ENCODE results near the gene MAST4. TPM values are rescaled to one million over a fixed set of nuclear protein-coding genes. Genes with fewer than 3 reads are reported as not detected.

MAST4 gene
- total and polyA plus RNA-seq, 2 donors from 2014 or later: 27.3 to 31.4 TPM

- Histone ChIP-seq H3K4me3 (ENCODE audit: low read length in 3 of 3) (no peak overlapping the region), H3K4me1 (ENCODE audit: control insufficient read depth in 2 of 3, insufficient read depth in 2 of 3, low read depth in 1 of 3, low read length in 3 of 3) (no peaks in the 10 kb centered on the region), H3K9me3 (ENCODE audit: control insufficient read depth in 2 of 3, insufficient read depth in 1 of 3, low read length in 3 of 3) (no peaks in the 10 kb centered on the region), H3K9ac (ENCODE audit: low read length in 3 of 3) (no peak overlapping the region), H3K27ac (ENCODE audit: low read depth in 2 of 2, low read length in 2 of 2) (no peak overlapping the region), H3K36me3 (ENCODE audit: control insufficient read depth in 2 of 3, insufficient read depth in 3 of 3, low read length in 3 of 3) (no peaks in the 10 kb centered on the region), H3K27me3 (ENCODE audit: control insufficient read depth, insufficient read depth, low read length) (no peaks in the 10 kb centered on the region)
- intact Hi-C loops (cut with DNase I): no loop called here
- FAIRE-seq: no peak
- TF ChIP-seq CTCF (IDR thresholded peaks at IDR 0.05; ENCODE audit: borderline replicate concordance, extremely low read depth, insufficient read depth): no peak
- no peak for DNase-seq
Measured at GRCh38 chr5:66727630-66728029, 131.4 kb downstream of the MAST4 start.

- Histone ChIP-seq H3K9me3 (ENCODE audit: control insufficient read depth in 2 of 3, insufficient read depth in 1 of 3, low read length in 3 of 3) (no peaks in the 10 kb centered on the region), H3K27me3 (ENCODE audit: control insufficient read depth, insufficient read depth, low read length) (no peaks in the 10 kb centered on the region), H3K9ac (ENCODE audit: low read length in 3 of 3) (no peak overlapping the region), H3K36me3 (ENCODE audit: control insufficient read depth in 2 of 3, insufficient read depth in 3 of 3, low read length in 3 of 3) (no peaks in the 10 kb centered on the region), H3K4me3 (ENCODE audit: low read length in 3 of 3) (no peak overlapping the region), H3K27ac (ENCODE audit: low read depth in 2 of 2, low read length in 2 of 2) (no peak overlapping the region), H3K4me1 (ENCODE audit: control insufficient read depth in 2 of 3, insufficient read depth in 2 of 3, low read depth in 1 of 3, low read length in 3 of 3) (no peaks in the 10 kb centered on the region)
- no peak for TF ChIP-seq CTCF (IDR thresholded peaks at IDR 0.05; ENCODE audit: borderline replicate concordance, extremely low read depth, insufficient read depth)
- FAIRE-seq (no peak), DNase-seq (no peak)
- intact Hi-C loops (cut with DNase I): no loop called here
Measured at GRCh38 chr5:66728049-66728448, 131.9 kb downstream of the MAST4 start.

GRCh38 chr5:66737096-66737495 is 140.9 kb downstream of the MAST4 start:
- peaks cover 0 to 3% (median 0%) of the 10 kb centered on the region in 3 donors for H3K36me3 ChIP-seq (ENCODE audit: control insufficient read depth in 2 of 3, insufficient read depth in 3 of 3, low read length in 3 of 3)
- DNase-seq (no peak), FAIRE-seq (no peak)
- TF ChIP-seq CTCF (IDR thresholded peaks at IDR 0.05; ENCODE audit: borderline replicate concordance, extremely low read depth, insufficient read depth): no peak
- H3K9ac ChIP-seq (ENCODE audit: low read length in 3 of 3): no peak overlapping the region
- no peak overlapping the region for H3K4me3 ChIP-seq (ENCODE audit: low read length in 3 of 3)
- intact Hi-C loops (cut with DNase I): no loop called here
- H3K4me1 ChIP-seq (ENCODE audit: control insufficient read depth in 2 of 3, insufficient read depth in 2 of 3, low read depth in 1 of 3, low read length in 3 of 3): peaks cover 0 to 6% (median 5%) of the 10 kb centered on the region in 3 donors
- no peak overlapping the region for H3K27ac ChIP-seq (ENCODE audit: low read depth in 2 of 2, low read length in 2 of 2)
- no peaks in the 10 kb centered on the region for H3K27me3 ChIP-seq (ENCODE audit: control insufficient read depth, insufficient read depth, low read length)
- H3K9me3 ChIP-seq (ENCODE audit: control insufficient read depth in 2 of 3, insufficient read depth in 1 of 3, low read length in 3 of 3): no peaks in the 10 kb centered on the region

- Histone ChIP-seq H3K9ac (ENCODE audit: low read length in 3 of 3) (no peak overlapping the region), H3K27me3 (ENCODE audit: control insufficient read depth, insufficient read depth, low read length) (no peaks in the 10 kb centered on the region), H3K27ac (ENCODE audit: low read depth in 2 of 2, low read length in 2 of 2) (no peak overlapping the region), H3K4me1 (ENCODE audit: control insufficient read depth in 2 of 3, insufficient read depth in 2 of 3, low read depth in 1 of 3, low read length in 3 of 3) (peaks cover 0 to 12% (median 6%) of the 10 kb centered on the region in 3 donors), H3K36me3 (ENCODE audit: control insufficient read depth in 2 of 3, insufficient read depth in 3 of 3, low read length in 3 of 3) (peaks cover 0 to 3% (median 0%) of the 10 kb centered on the region in 3 donors), H3K4me3 (ENCODE audit: low read length in 3 of 3) (no peak overlapping the region), H3K9me3 (ENCODE audit: control insufficient read depth in 2 of 3, insufficient read depth in 1 of 3, low read length in 3 of 3) (no peaks in the 10 kb centered on the region)
- intact Hi-C loops (cut with DNase I): no loop called here
- FAIRE-seq (no peak), DNase-seq (no peak)
- TF ChIP-seq CTCF (IDR thresholded peaks at IDR 0.05; ENCODE audit: borderline replicate concordance, extremely low read depth, insufficient read depth): no peak
Measured at GRCh38 chr5:66738136-66738535, 141.9 kb downstream of the MAST4 start.
